GM12878 (cell line): Measurements from ENCODE around the gene VAV2. TPM values are rescaled to one million over a fixed set of nuclear protein-coding genes. Genes with fewer than 3 reads are reported as not detected.

Experiments used
- CBX3 ChIP-seq: fragments of 200-600 bp; sonication (generic); IDR thresholded peaks from 2 replicates; pipeline ENCODE4 v1.6.1; 2016; ENCODE audit warnings: low read depth, borderline replicate concordance
- CBX5 ChIP-seq: sonication (generic); IDR thresholded peaks from 2 replicates; pipeline ENCODE4 v1.6.1; 2016; ENCODE audit warnings: low read depth, moderate library complexity, mild to moderate bottlenecking, inconsistent platforms
- CREM ChIP-seq: IDR thresholded peaks from 2 replicates; pipeline ENCODE4 v1.6.1; 2014; ENCODE audit warnings: antibody characterized with exemption, low read depth
- GABPA ChIP-seq: IDR thresholded peaks from 2 replicates; pipeline ENCODE4 v1.6.1; 2014; ENCODE audit warnings: antibody characterized with exemption, low read depth, mild to moderate bottlenecking, inconsistent platforms
- HDGF ChIP-seq: fragments of 450-650 bp; IDR thresholded peaks from 2 replicates; pipeline ENCODE4 v1.6.1; 2016; ENCODE audit warnings: antibody characterized with exemption
- KLF5 ChIP-seq: fragments of 450-650 bp; IDR thresholded peaks from 2 replicates; pipeline ENCODE4 v1.6.1; 2014; ENCODE audit warnings: mild to moderate bottlenecking; ENCODE audit not compliant: partially characterized antibody
- MYB ChIP-seq: fragments of 150-350 bp; IDR thresholded peaks from 2 replicates; pipeline ENCODE4 v1.6.1; 2014; ENCODE audit warnings: mild to moderate bottlenecking, low read depth, low read length, borderline replicate concordance
- NR2C2 ChIP-seq: IDR thresholded peaks from 2 replicates; pipeline ENCODE4 v1.6.1; 2011; ENCODE audit warnings: borderline replicate concordance, low read depth; ENCODE audit not compliant: control insufficient read depth, insufficient read length
- PBX3 ChIP-seq: IDR thresholded peaks from 2 replicates; pipeline ENCODE4 v1.6.1; 2011; ENCODE audit warnings: mild to moderate bottlenecking, low read depth, low read length, moderate library complexity; ENCODE audit not compliant: insufficient replicate concordance
- SIX5 ChIP-seq: IDR thresholded peaks from 2 replicates; pipeline ENCODE4 v1.6.1; 2011; ENCODE audit warnings: mild to moderate bottlenecking, low read depth, low read length, moderate library complexity; ENCODE audit not compliant: severe bottlenecking
- SREBF1 ChIP-seq: IDR thresholded peaks from 2 replicates; pipeline ENCODE4 v1.6.1; 2012; ENCODE audit warnings: mild to moderate bottlenecking, low read length
- SRF ChIP-seq, 2 experiments: IDR thresholded peaks; 2 replicates each; pipeline ENCODE4 v1.6.1; 2011; ENCODE audit warnings: low read depth in 2 of 2, low read length in 2 of 2, mild to moderate bottlenecking in 1 of 2, moderate library complexity in 1 of 2
- ZBED1 ChIP-seq: IDR thresholded peaks from 2 replicates; pipeline ENCODE4 v1.6.1; 2016; ENCODE audit warnings: borderline replicate concordance
- ZNF274 ChIP-seq: IDR thresholded peaks from one replicate; pipeline ENCODE4 v1.8.0; 2011; ENCODE audit not compliant: insufficient read length, insufficient read depth
- polyA plus RNA-seq, 11 experiments: library from polyadenylated mRNA; depleted of rRNA in 4 of 11; unstranded in 6 of 11; stranded (reverse) in 5 of 11; fragments of >200 nt; fragmentation: Nextera tagmentation in 4 of 11; fragmentation: Illumina TruSeq in 1 of 11; extraction: Ambion mirVana in 4 of 11; extraction: Trizol in 1 of 11; gene quantifications; 1 replicate in 1 of 11; 2 replicates in 10 of 11; pipeline versions ENCODE4 v1.2.1 to v1.2.3, GENCODE V29; 2011 to 2016; ENCODE audit warnings: inconsistent platforms in 2 of 11, missing spikeins in 2 of 11, low read depth in 1 of 11
- total RNA-seq, 4 experiments: library from RNA; depleted of rRNA in 3 of 4; stranded (reverse); fragments of >200 nt in 3 of 4; fragmentation: Illumina TruSeq in 1 of 4; extraction: Trizol in 1 of 4; gene quantifications; 2 replicates each; pipeline versions ENCODE4 v1.2.1 to v1.2.3, GENCODE V29; 2013 to 2021
- TF ChIP-seq, protein P1 (sequence below): fragments of 150-350 bp; IDR thresholded peaks from 2 replicates; pipeline ENCODE4 v1.6.1; 2016; ENCODE audit warnings: low read depth, low read length
- TF ChIP-seq, protein P2 (sequence below): IDR thresholded peaks from 2 replicates; pipeline ENCODE4 v1.6.1; 2012; ENCODE audit warnings: improper control_type of control experiment, low read depth, low read length; ENCODE audit not compliant: insufficient replicate concordance
- TF ChIP-seq, protein P3 (sequence below), 3 experiments: IDR thresholded peaks in 2 of 3; conservative IDR thresholded peaks in 1 of 3; 2 replicates each; pipeline ENCODE4 v1.5.1; 2011; ENCODE audit warnings: low read depth in 3 of 3, low read length in 3 of 3, mild to moderate bottlenecking in 3 of 3, control low read depth in 2 of 3, moderate library complexity in 2 of 3, inconsistent platforms in 1 of 3, mixed read lengths in 1 of 3; ENCODE audit not compliant: control insufficient read depth in 2 of 3, insufficient read depth in 1 of 3; ENCODE audit errors: extremely low read depth in 1 of 3

The VAV2 gene
- total and polyA plus RNA-seq, 10 of the 15 experiments (the other 5 are each of a cell fraction or from before 2014, with no cell fraction given): 0.13 to 43.9 (median 16.9) TPM

DNA sequence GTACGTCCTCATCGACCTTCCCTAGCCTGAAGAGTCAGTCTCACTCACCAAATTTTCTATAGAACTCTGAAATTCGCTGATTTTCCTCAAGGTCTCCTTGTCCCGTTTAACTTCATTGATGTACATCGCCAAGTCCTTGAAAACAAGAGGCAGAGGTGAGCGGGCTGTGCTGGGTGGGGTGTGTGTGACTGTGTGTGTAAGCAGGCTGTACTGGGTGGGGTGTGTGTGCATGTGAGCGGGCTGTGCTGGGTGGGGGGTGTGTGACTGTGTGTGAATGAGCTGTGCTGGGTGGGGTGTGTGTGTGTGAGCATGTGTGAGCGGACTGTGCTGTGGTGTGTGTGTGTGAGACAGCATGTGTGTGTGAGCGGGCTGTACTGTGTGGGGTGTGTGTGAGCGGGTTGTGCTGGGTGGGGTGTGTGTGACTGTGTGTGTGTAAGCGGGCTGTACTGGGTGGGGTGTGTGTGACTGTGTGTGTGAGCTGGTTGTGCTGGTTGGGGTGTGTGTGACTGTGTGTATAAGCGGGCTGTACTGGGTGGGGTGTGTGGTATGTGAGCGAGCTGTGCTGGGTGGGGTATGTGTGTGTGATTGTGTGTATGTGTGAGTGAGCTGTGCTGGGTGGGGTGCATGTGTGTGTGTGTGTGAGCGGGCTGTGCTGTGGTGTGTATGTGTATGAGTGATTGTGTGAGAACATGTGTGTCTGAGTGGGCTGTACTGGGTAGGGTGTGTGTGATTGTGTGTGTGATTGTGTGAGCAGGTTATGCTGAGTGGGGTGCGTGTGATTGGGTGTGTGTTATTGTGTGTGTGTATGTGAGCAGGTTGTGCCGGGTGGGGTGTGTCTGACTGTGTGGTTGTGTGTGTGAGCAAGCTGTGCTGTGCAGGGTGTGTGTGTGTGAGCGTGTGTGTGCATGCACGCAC lies 200.1 kb downstream of the VAV2 start (continued):
- TF ChIP-seq KLF5: no peak
- no peak for TF ChIP-seq MYB
- TF ChIP-seq ZBED1: no peak
- TF ChIP-seq PBX3: peak; percentile 58
- TF ChIP-seq CBX5: no peak
- TF ChIP-seq SIX5: no peak
- TF ChIP-seq GABPA: no peak
- TF ChIP-seq SREBF1: no peak
- no peak for TF ChIP-seq CBX3
- TF ChIP-seq ZNF274: no peak
- peak; percentile 86 for TF ChIP-seq HDGF
- TF ChIP-seq, protein P1, sequence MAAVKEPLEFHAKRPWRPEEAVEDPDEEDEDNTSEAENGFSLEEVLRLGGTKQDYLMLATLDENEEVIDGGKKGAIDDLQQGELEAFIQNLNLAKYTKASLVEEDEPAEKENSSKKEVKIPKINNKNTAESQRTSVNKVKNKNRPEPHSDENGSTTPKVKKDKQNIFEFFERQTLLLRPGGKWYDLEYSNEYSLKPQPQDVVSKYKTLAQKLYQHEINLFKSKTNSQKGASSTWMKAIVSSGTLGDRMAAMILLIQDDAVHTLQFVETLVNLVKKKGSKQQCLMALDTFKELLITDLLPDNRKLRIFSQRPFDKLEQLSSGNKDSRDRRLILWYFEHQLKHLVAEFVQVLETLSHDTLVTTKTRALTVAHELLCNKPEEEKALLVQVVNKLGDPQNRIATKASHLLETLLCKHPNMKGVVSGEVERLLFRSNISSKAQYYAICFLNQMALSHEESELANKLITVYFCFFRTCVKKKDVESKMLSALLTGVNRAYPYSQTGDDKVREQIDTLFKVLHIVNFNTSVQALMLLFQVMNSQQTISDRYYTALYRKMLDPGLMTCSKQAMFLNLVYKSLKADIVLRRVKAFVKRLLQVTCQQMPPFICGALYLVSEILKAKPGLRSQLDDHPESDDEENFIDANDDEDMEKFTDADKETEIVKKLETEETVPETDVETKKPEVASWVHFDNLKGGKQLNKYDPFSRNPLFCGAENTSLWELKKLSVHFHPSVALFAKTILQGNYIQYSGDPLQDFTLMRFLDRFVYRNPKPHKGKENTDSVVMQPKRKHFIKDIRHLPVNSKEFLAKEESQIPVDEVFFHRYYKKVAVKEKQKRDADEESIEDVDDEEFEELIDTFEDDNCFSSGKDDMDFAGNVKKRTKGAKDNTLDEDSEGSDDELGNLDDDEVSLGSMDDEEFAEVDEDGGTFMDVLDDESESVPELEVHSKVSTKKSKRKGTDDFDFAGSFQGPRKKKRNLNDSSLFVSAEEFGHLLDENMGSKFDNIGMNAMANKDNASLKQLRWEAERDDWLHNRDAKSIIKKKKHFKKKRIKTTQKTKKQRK: no peak
- TF ChIP-seq, protein P2, sequence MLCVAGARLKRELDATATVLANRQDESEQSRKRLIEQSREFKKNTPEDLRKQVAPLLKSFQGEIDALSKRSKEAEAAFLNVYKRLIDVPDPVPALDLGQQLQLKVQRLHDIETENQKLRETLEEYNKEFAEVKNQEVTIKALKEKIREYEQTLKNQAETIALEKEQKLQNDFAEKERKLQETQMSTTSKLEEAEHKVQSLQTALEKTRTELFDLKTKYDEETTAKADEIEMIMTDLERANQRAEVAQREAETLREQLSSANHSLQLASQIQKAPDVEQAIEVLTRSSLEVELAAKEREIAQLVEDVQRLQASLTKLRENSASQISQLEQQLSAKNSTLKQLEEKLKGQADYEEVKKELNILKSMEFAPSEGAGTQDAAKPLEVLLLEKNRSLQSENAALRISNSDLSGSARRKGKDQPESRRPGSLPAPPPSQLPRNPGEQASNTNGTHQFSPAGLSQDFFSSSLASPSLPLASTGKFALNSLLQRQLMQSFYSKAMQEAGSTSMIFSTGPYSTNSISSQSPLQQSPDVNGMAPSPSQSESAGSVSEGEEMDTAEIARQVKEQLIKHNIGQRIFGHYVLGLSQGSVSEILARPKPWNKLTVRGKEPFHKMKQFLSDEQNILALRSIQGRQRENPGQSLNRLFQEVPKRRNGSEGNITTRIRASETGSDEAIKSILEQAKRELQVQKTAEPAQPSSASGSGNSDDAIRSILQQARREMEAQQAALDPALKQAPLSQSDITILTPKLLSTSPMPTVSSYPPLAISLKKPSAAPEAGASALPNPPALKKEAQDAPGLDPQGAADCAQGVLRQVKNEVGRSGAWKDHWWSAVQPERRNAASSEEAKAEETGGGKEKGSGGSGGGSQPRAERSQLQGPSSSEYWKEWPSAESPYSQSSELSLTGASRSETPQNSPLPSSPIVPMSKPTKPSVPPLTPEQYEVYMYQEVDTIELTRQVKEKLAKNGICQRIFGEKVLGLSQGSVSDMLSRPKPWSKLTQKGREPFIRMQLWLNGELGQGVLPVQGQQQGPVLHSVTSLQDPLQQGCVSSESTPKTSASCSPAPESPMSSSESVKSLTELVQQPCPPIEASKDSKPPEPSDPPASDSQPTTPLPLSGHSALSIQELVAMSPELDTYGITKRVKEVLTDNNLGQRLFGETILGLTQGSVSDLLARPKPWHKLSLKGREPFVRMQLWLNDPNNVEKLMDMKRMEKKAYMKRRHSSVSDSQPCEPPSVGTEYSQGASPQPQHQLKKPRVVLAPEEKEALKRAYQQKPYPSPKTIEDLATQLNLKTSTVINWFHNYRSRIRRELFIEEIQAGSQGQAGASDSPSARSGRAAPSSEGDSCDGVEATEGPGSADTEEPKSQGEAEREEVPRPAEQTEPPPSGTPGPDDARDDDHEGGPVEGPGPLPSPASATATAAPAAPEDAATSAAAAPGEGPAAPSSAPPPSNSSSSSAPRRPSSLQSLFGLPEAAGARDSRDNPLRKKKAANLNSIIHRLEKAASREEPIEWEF: no peak
- 0 out of 4 replicates have a peak, but pooled peaks of 1 of the 2 experiments have one; percentile 16 for TF ChIP-seq SRF (IDR thresholded peaks at IDR 0.05; ENCODE audit: low read depth in 2 of 2, low read length in 2 of 2)
- TF ChIP-seq, protein P3, sequence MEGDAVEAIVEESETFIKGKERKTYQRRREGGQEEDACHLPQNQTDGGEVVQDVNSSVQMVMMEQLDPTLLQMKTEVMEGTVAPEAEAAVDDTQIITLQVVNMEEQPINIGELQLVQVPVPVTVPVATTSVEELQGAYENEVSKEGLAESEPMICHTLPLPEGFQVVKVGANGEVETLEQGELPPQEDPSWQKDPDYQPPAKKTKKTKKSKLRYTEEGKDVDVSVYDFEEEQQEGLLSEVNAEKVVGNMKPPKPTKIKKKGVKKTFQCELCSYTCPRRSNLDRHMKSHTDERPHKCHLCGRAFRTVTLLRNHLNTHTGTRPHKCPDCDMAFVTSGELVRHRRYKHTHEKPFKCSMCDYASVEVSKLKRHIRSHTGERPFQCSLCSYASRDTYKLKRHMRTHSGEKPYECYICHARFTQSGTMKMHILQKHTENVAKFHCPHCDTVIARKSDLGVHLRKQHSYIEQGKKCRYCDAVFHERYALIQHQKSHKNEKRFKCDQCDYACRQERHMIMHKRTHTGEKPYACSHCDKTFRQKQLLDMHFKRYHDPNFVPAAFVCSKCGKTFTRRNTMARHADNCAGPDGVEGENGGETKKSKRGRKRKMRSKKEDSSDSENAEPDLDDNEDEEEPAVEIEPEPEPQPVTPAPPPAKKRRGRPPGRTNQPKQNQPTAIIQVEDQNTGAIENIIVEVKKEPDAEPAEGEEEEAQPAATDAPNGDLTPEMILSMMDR (IDR thresholded peaks at IDR 0.05 in 2 of 3, conservative IDR thresholded peaks at IDR 0.05 in 1 of 3; ENCODE audit: control insufficient read depth in 2 of 3, extremely low read depth in 1 of 3, insufficient read depth in 1 of 3, low read depth in 3 of 3, low read length in 3 of 3): no peak
- no peak for TF ChIP-seq NR2C2
- TF ChIP-seq CREM: no peak
